Fibroblast of mammary gland (primary cell): ENCODE results near the gene SYMPK.

Experiments
- DNase-seq: peaks from one replicate; pipeline ENCODE4 v3.0.0-alpha.2; 2010; ENCODE audit warnings: low read depth
- H3K4me3 ChIP-seq: 2 replicates; pipeline ENCODE4 v1.5.1; 2011; ENCODE audit warnings: low read depth, mild to moderate bottlenecking, low read length, moderate library complexity; ENCODE audit not compliant: control insufficient read depth
- TF ChIP-seq, protein P1 (sequence below): conservative IDR thresholded peaks from 2 replicates; pipeline ENCODE4 v1.5.1; 2011; ENCODE audit warnings: low read depth, low read length, inconsistent platforms; ENCODE audit not compliant: control insufficient read depth, insufficient read depth

SYMPK gene

DNA sequence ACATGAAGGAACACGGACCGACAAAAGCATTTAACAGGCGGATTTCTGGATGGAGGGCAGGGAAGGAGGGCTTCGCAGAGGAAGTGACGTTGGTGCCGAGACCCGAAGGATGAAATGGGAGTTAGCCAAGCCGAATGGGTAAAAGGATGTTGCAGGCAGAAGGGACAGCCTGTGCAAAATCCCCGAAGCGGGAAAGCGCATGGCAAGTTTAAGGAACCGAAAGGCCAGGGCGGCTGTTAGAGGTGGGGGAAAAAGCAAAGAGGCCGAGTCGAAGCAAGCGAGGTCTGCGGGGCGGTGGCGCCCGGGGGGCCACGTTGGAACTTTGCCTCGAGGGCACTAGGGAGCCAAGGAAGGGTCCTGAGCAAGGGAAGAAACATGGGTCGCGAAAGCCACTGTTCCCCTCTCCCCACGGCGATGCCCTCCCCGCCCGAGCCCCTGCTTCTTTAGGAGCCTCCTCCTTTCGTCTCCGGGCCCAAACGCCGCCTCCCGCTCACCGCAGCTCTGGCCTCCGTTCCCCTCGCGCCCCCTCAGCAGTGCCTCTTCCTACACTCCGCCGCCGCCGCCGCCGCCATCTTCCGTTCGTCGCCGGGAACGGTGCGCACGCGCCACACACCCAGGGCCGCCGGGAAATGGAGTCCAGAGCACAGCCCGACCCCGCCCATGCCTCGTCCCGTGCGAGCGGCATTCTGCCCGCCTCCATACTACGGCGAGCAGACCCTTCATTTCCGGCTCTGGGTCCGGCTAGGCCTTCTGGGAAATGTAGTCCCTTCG lies at the start of gene SYMPK:
TSS of gene SYMPK (minus strand) at position 584 of the 771 bp plus-strand sequence. CDS start 8,652 bp downstream, outside the sequence.
- H3K4me3 ChIP-seq: peak within 1 kb of the TSS; percentile 99
- peak; percentile 97 for DNase-seq
- TF ChIP-seq, protein P1, sequence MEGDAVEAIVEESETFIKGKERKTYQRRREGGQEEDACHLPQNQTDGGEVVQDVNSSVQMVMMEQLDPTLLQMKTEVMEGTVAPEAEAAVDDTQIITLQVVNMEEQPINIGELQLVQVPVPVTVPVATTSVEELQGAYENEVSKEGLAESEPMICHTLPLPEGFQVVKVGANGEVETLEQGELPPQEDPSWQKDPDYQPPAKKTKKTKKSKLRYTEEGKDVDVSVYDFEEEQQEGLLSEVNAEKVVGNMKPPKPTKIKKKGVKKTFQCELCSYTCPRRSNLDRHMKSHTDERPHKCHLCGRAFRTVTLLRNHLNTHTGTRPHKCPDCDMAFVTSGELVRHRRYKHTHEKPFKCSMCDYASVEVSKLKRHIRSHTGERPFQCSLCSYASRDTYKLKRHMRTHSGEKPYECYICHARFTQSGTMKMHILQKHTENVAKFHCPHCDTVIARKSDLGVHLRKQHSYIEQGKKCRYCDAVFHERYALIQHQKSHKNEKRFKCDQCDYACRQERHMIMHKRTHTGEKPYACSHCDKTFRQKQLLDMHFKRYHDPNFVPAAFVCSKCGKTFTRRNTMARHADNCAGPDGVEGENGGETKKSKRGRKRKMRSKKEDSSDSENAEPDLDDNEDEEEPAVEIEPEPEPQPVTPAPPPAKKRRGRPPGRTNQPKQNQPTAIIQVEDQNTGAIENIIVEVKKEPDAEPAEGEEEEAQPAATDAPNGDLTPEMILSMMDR: no peak

DNA sequence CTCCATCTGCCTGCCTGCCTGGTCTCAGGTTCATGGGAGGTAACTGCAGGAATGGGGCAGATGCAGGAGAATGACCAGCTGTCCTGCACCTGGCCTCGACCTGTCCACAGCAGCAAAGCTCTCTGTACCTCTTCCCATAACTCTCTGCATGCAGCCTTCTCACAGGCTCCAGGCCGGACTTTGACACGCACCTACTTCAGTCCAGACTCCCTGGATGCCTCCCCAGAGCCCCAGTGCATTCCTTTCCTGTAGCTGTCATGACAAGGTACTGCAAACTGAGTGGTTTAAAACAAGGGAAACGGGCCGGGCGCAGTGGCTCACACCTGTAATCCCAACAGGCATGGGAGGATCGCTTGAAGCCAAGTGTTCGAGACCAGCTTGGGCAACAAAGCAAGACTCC lies 48.3 kb upstream of the SYMPK start:
- TF ChIP-seq, protein P1: no peak
- DNase-seq: no peak
- H3K4me3 ChIP-seq: no peak overlapping the region

GRCh38 chr19:45908956-45909355 lies 46.0 kb upstream of the SYMPK start:
- peak; percentile 70 for DNase-seq
- no peak overlapping the region for H3K4me3 ChIP-seq
- TF ChIP-seq, protein P1: peak; percentile 51

DNA sequence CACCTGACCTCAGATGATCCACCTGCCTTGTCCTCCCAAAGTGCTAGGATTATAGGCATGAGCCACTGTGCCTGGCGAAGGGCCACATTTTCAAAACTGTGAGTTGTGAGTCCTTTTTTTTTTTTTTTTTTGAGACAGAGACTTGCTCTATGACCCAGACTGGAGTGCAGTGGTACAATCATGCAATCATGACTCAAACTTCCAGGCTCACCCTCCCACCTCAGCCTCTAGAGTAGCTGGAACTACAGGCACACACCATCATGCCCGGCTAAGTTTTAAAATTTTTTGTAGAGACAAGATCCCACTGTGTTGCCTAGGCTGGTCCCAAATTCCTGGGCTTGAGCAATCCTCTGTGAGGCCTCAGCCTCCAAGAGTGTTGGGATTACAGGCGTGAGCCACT lies 43.3 kb upstream of the SYMPK start:
- TF ChIP-seq, protein P1: no peak
- H3K4me3 ChIP-seq: no peak overlapping the region
- DNase-seq: peak; percentile 84

DNA sequence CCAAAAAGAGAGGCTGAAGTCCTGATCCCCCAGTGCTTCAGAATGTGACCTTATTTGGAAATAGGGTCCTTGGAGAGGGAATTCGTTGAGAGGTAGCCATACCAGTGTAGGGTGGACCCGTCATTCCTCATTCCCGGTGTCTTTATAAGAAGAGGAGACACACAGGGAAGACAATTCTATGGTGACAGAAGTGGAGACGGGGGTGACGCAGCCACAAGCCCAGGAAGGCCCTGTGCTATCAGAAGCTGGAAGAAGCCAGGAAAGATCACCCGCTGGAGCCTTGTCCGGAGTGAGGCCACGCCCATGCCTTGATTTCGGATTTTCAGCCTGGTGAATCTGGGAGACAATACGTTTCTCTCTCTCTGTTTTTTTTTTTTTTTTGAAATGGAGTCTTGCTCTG lies 42.1 kb upstream of the SYMPK start:
- no peak overlapping the region for H3K4me3 ChIP-seq
- no peak for DNase-seq
- TF ChIP-seq, protein P1: no peak

DNA sequence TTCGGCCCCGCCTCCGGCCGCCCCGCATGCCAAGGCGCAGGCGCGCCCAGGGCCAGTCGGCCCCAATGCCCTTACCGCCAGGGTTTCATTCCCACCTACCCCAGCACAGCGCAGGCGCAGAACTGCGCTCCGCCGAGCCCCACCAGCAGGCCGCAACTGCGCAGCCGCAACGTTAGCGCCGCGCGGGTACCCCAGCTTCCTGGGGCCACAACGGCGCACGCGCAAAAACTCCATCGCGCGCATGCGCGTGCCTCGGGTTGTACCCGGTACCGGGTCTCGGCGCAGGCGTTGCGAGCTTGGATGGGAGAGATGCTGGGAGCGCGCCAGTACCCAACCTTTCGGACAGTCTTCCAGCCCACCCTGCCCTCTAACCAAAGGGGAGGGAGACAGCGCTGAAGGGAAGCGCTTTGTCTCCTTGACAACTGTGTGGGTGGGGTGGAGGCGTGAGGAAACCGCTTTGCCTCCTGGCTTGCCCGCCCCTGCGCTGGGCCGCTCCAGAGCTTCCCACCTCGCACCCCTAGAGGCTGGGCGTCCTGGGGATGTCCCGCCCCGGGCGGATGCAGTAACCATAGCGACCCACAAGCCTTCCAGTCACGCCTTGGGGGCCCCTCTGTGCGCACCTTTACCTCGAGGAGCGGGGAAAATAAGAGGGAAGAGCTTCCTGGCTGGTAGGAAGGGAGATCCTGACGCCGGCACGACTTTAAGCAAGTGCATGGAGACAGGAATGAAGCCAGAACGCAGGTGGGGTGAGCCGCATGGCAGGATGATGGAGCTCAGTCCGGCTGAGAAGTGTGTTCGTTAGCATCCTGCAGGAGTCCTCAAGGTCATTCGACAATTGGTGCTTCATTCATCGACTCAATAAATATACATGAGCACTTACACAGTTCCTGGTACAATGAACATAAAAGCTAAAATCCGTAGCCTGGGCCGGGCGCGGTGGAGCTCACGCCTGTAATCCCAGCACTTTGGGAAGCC lies 40.0 kb upstream of the SYMPK start:
- DNase-seq: peak; percentile 95
- TF ChIP-seq, protein P1: no peak
- H3K4me3 ChIP-seq: peak overlapping the region; percentile 88
